Measurements from ENCODE around the gene ABHD17C. TPM values are rescaled to one million over a fixed set of nuclear protein-coding genes. Genes with fewer than 3 reads are reported as not detected.

ABHD17C gene
- total RNA-seq, 4 donors from 2014 or later, result 18.7 to 37.1 (median 27.1) TPM

- Histone ChIP-seq H3K4me1 (peaks cover 5 to 30% (median 8%) of the 10 kb centered on the region in 3 donors), H3K27ac (no peak overlapping the region)
- 80 to 81% methylated on average over 1 of the region's 1 CpG for WGBS, 2 donors
Observed at GRCh38 chr15:80745888-80746287, 50.8 kb downstream of the ABHD17C start.

GRCh38 chr15:80747317-80748053 lies 52.4 kb downstream of the ABHD17C start:
- H3K27ac ChIP-seq, result no peak overlapping the region
- no peak for DNase-seq

More at GRCh38 chr15:80745888-80746287, 50.8 kb downstream of the ABHD17C start:
- Histone ChIP-seq H3K9me3 (no peaks in the 10 kb centered on the region), H3K36me3 (peaks cover 0 to 20% (median 0%) of the 10 kb centered on the region in 3 donors), H3K4me3 (no peak overlapping the region), H3K27me3 (no peaks in the 10 kb centered on the region)
- TF ChIP-seq CTCF (IDR thresholded peaks at IDR 0.05), result no peak
- TF ChIP-seq POLR2A (IDR thresholded peaks at IDR 0.05), result no peak
- no peak for DNase-seq
- intact Hi-C loops (cut with DNase I), result no loop called here

GRCh38 chr15:80749589-80749988 lies 54.5 kb downstream of the ABHD17C start:
- H3K27ac ChIP-seq, result no peak overlapping the region
- H3K4me1 ChIP-seq, result peaks cover 0 to 12% (median 0%) of the 10 kb centered on the region in 3 donors
- TF ChIP-seq CTCF (IDR thresholded peaks at IDR 0.05) (no peak), POLR2A (IDR thresholded peaks at IDR 0.05) (no peak)
- 87 to 93% methylated on average over 6 of the region's 6 CpGs for WGBS, 2 donors
- no peaks in the 10 kb centered on the region for H3K9me3 ChIP-seq
- H3K27me3 ChIP-seq, result no peaks in the 10 kb centered on the region
- no peak for DNase-seq
- intact Hi-C loops (cut with DNase I), result no loop called here
- no peak overlapping the region for H3K4me3 ChIP-seq
- H3K36me3 ChIP-seq, result peaks cover 0 to 51% (median 5%) of the 10 kb centered on the region in 3 donors

More at GRCh38 chr15:80747317-80748053, 52.4 kb downstream of the ABHD17C start:
- TF ChIP-seq POLR2A (IDR thresholded peaks at IDR 0.05), result no peak
- TF ChIP-seq CTCF (IDR thresholded peaks at IDR 0.05), result peak in 1 of 6 experiments; percentile 13
- intact Hi-C loops (cut with DNase I), result no loop called here
- Histone ChIP-seq H3K36me3 (peaks cover 0 to 35% (median 0%) of the 10 kb centered on the region in 3 donors), H3K4me1 (peaks cover 5 to 26% (median 8%) of the 10 kb centered on the region in 3 donors), H3K27me3 (no peaks in the 10 kb centered on the region), H3K4me3 (no peak overlapping the region), H3K9me3 (no peaks in the 10 kb centered on the region)
- 79 to 81% methylated on average over 12 to 16 of the region's 16 CpGs for WGBS, 2 donors

GRCh38 chr15:80750575-80750974 lies 55.5 kb downstream of the ABHD17C start:
- intact Hi-C loops (cut with DNase I), result no loop called here
- H3K36me3 ChIP-seq, result peaks cover 0 to 61% (median 5%) of the 10 kb centered on the region in 3 donors
- TF ChIP-seq POLR2A (IDR thresholded peaks at IDR 0.05) (no peak), CTCF (IDR thresholded peaks at IDR 0.05) (no peak)
- H3K4me1 ChIP-seq, result peaks cover 0 to 4% (median 0%) of the 10 kb centered on the region in 3 donors
- no peaks in the 10 kb centered on the region for H3K9me3 ChIP-seq
- no peak overlapping the region for H3K4me3 ChIP-seq
- DNase-seq, result no peak
- no peak overlapping the region for H3K27ac ChIP-seq
- 93 to 100% methylated on average over 4 of the region's 4 CpGs for WGBS, 2 donors
- H3K27me3 ChIP-seq, result no peaks in the 10 kb centered on the region

GRCh38 chr15:80752204-80752603 lies 57.1 kb downstream of the ABHD17C start:
- no peak overlapping the region for H3K4me3 ChIP-seq
- peaks cover 0 to 72% (median 8%) of the 10 kb centered on the region in 3 donors for H3K36me3 ChIP-seq
- WGBS, 2 donors, result 65% methylated on average over 4 of the region's 4 CpGs
- no peak for TF ChIP-seq POLR2A (IDR thresholded peaks at IDR 0.05)
- no peak for TF ChIP-seq CTCF (IDR thresholded peaks at IDR 0.05)
- H3K9me3 ChIP-seq, result no peaks in the 10 kb centered on the region
- intact Hi-C loops (cut with DNase I), result no loop called here
- DNase-seq, result no peak
- H3K27ac ChIP-seq, result no peak overlapping the region
- H3K27me3 ChIP-seq, result no peaks in the 10 kb centered on the region
- peaks cover 0 to 12% (median 0%) of the 10 kb centered on the region in 3 donors for H3K4me1 ChIP-seq
